Measurements from ENCODE around the gene CELA1.
"Not testable (repeated sequence)": the region's sequence is repeated elsewhere in the genome, so short reads cannot be mapped to it uniquely, and the experiment has no call there.

Gene CELA1

GRCh38 chr12:51341251-51342007 lies 5.0 kb downstream of the CELA1 start:
- FAIRE-seq, result peak; percentile 85

DNA sequence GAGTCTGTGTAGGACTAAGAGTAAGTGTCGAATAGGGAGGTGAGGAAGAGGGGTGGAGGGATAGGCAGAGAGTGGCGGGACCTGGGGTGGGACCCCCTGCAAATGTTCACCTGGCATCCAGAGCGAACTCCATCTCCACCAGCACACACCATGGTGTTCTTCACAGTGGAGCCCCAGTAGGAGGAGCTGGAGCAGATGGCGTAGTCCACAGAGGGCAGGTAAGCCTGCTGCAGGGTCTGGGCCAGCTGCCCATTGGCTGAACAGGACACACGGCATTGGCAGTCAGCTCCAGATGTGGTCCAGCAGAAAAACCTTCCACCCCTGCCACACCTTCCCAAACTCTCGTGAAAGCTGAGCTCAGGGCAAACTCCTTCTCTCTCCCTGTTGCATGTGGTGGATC lies 6.7 kb downstream of the CELA1 start:
- FAIRE-seq, result no peak

- not testable (repeated sequence) for FAIRE-seq
Measured at GRCh38 chr12:51337336-51337735, 9.1 kb downstream of the CELA1 start.

DNA sequence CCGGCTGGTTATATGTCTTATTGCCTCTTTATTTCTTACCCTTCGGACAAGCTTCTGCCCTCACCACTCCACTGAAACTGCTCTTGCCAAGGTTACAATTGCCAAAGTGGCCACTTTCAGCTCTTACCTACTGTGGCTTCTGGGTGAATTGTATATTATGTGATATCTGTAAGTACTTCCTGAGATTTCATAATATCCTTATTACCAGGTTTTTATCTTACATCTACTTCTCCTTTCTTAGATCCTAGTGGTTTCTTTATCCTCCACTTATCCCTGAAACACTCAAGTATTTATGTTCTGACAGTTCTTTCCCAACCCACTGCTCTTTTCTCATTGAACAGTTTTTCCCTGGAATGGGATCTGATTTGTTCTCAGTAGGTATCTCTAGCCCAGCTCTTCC lies 10.5 kb downstream of the CELA1 start:
- no peak for FAIRE-seq

GRCh38 chr12:51334764-51335163 lies 11.7 kb downstream of the CELA1 start:
- no peak for FAIRE-seq

DNA sequence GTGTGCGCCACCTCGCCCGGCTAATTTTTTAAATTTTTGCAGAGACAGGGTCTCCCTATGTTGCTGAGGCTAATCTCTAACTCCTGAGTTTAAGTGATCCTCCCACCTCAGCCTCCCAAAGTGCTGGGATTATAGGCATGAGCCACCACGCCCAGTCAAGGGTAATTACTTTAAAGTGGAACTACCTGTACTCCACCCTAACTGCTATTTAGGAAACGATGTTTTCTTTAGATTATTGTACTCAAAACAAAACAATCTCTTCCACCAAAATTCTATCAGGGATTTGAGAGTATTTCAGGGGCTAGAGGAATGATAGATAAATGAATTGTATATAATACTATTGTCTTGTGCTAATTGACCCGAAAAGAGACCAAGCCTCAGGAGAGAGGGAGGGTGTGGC lies 12.9 kb downstream of the CELA1 start:
- FAIRE-seq, result no peak

DNA sequence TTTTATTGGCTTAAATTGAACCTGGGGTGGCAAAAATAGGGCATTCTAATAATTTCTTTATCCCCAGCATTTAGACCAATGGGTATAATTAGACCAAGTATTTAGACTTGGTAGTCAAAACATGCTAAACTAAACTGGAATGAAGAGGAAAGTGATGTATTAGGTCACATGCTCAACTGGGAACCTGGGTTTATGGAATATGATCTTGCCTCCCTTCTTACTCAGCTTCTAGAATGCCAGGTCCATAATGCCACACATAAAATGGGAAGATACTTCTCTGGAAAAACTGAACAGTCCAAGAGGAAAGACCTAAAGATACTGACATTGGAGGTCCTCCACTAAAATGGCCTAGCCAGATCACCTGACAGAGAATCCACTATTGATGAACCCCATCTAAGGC lies 16.3 kb downstream of the CELA1 start:
- no peak for FAIRE-seq

DNA sequence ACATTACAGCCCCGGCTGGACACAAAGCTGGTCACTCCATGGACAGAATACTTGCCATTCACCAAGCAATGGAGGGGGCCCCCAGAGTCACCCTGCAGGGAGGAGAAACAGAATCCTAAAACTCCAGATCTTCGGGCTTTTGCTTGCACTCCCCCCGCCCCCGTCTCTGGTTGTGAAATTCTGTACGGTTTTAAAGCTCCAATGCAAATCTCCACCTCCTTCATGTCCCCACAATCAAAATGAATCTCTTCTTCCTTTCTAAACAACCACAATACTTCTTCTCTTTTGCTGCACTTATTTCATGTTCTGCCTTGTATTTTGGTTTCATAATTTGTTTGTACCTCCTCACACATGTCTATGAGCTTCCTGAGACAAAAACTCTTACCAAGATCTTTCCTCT lies 16.7 kb downstream of the CELA1 start:
- no peak for FAIRE-seq

DNA sequence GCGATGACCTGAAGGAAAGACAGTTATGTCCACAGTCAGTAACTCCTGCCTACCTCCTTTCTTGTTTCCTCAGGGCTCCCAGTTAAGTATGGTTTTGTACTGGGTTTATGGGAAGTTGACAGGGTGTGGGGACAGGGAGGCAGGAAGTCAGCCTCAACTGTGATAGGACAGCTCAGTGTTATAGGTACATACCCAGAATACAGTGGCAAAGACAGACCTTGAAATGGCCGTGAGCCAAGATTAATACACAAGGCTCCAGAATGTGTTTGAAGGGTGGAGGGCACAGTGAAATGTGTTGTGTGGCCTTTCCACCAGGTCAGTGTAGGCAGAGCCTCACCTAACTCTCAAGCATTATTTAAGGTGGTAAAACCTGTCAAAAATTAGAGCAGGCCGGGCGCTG lies 17.9 kb downstream of the CELA1 start:
- FAIRE-seq, result no peak

DNA sequence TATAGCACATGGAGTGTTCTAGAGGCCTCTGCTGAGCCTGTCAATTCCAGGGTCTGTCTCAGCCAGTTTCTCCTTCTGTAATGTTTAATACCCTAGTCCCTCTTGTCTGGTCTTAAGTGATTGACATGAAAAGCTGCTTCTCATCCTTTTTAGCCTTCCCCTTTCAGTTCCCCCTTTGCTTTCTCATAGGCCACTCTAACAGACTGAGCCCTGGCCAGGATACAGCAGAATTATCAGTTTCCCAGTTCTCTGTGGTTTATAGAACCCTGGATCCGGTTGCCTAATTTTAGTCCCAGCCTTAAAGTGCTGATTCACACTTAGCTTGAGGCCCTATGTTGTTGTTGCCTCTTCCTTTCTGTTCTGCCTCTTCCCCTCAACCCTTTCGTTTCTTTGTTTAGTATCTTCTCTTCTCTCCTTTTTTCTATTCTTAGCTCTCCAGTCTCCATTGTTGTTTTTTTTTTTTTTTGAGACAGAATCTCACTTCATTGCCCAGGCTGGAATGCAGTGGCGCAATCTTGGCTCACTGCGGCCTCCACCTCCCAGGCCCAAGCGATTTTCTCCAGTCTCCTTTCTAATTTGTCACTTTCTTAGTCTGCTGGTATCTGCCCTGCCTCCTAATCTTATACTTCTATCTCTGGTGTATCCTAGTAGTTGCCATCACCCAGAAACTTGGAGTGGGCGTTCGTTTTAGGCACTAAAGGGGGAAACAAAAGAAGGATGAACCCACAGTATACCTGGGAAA lies 19.6 kb downstream of the CELA1 start:
- FAIRE-seq, result no peak

DNA sequence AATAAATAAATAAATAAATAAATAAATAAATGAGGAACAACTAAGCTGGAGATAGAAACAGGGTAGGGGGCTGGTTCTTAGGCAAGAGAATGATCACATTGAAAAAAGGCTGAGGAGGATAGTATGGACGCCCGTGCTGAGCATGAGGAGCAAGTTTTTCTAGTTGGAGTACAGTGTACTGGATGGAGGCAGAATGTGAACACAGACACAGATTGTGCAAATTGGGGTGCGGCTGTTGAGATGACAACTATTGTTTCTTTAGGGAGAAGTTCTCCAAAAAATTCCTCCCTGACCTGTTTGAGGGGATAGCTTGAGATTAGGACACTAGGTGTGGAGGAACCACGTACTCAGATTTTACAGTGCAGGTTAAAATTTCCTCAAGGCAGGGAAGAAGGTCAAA lies 21.5 kb downstream of the CELA1 start:
- FAIRE-seq, result no peak

- no peak for FAIRE-seq
Measured at GRCh38 chr12:51323966-51324895, 22.2 kb downstream of the CELA1 start, which contains the start of gene BIN2. TSS of gene BIN2 (minus strand) at chr12:51324174. CDS start at chr12:51324102, 72 bp downstream.

DNA sequence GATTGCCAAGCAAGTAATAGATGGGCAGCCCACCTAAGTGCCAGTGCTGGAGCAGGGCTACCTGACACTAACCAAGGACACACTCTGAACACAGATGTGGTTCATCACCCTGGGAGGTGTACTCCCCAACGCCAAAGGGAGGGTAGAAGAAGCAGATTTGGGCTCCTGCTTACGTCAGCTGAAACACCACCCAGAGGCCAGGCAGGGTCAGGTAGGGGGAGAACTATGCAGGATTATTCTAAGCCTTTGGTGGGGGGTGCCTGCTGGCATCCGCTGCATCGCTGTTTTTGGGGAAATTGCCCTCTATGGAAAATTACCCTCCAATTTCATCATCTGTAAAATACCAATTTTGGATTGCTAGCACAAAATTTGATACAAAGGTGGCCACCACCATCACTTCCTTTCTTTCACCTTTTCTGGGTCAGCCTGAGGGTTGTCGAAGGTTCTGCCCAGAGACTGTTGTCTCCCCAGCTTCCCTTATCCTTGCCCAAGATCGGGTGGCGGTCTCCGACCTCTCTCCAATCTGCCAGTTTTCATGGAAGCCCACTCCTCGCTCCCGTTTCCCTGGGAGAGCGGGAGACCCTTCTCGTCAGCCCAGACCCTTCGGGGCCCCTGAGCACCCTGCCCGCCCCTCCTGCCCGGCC lies 23.0 kb downstream of the CELA1 start:
- FAIRE-seq, result no peak

DNA sequence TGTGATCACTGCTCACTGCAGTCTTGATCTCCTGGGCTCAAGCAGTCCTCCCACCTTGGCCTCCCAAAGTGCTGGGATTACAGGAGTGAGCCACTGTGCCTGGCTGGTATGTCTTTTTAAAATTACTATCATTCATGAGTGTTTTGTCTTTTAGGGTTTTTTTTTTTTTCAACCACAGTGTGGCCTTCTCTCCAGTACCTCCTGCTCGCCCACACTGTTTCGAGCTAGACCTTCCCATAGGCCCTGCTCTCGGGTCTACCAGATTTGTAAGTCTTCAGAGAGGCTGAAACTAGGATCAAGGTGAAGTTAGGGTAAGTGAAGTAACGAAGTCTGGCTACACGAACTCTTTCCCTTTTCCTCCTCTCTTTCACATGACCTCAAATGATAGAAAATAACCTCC lies 24.0 kb downstream of the CELA1 start:
- no peak for FAIRE-seq

GRCh38 chr12:51321882-51322281 lies 24.6 kb downstream of the CELA1 start:
- FAIRE-seq, result no peak

DNA sequence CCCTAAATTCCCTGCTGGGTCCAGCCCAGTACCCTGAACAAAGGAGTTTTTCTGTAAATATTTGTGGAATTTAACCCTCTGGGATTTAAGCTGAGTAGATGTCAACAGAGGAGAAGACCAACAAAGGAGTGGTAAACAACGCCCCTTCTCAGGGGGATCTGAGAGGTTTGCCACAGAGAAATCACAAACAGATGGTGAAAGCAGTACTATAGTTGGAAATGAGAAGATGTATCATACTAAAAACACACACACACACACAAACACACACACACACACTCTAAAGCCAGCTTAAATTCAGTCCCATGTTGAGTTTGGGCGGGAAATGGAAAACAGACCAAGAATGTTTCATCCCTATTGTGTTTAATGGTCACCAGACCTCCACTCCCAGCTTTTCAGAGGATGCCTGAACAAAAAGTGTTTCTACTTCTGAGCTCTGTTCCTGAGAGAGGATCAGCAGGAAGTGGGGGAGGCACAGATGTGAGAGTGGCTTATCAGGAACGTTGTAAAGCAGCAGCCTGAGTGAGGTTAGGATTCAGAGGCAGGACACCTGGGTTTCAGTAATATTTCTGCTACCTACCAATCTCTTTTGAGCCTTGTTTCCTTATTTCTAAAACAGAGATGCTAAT lies 25.7 kb downstream of the CELA1 start:
- no peak for FAIRE-seq

DNA sequence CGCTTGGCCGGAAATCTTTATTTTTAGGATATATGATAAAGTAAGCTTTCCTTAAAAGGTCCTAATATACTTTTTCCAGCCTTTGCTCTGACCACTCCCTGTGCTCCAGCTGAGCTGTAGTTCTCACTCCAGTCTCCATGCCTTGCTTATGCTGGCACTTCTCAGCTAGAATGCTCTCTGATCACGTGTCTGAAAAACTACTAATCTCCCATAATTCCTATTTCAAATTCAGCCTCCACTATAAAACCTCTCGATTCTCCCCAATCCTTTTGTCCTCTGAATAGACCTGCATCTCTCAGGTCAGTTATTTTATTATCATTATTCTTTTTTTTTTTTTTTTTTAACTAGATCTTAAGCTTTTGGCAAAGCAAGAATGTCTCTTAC lies 26.2 kb downstream of the CELA1 start:
- no peak for FAIRE-seq

DNA sequence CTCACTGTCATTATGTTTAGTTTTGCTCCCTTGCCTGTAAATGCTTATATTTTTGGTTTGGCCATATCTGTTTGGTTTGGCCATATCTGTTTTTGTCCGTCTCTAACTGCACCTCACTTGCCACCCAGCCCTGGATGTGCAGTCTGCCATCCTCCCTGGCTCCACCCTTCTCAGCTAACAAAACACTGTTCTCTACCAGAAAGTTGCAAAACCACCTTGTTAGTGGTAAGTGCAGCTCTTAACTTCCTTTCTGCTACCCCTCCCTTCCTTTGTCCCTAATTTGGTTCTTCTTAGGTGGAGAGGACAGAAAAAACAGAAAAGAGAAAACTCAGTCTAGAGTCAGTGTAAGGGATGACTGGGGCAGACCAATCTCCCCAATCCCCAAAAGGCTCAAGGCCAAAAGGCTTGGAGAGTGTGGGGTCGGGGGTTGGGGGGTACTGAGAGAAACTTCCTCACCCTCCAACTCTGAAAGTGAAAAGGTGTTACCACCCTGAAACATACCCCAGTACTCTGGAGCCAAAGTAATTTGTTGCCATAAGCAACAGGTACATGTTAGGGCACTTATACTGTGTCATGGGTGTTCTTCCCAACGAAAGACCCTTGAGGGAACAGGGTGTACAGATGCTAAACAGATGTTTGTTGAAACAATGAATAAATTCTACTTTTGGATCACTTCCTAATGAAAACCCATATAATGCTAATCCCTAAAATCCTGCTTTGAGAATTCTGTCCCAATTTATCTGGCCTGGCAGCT lies 27.5 kb downstream of the CELA1 start:
- FAIRE-seq, result no peak

- FAIRE-seq, result not testable (repeated sequence)
Measured at GRCh38 chr12:51318057-51318806, 28.2 kb downstream of the CELA1 start.

- no peak for FAIRE-seq
Measured at GRCh38 chr12:51311389-51311788, 35.1 kb downstream of the CELA1 start.

All from islet of Langerhans (tissue), 1 donor.